WTC11 (cell line): Measurements from ENCODE around the gene PPP1R14B.

Experiments used
- CREM ChIP-seq: sonication (generic); formaldehyde crosslinking; IDR thresholded peaks from 2 replicates; pipeline ENCODE4 v1.8.1; 2022; ENCODE audit warnings: mild to moderate bottlenecking, missing genetic modification reagents, moderate library complexity
- ESRRA ChIP-seq: sonication (generic); formaldehyde crosslinking; IDR thresholded peaks from 2 replicates; pipeline ENCODE4 v1.8.1; 2022; ENCODE audit warnings: mild to moderate bottlenecking, missing genetic modification reagents, borderline replicate concordance
- FOXJ3 ChIP-seq: sonication (generic); formaldehyde crosslinking; IDR thresholded peaks from 2 replicates; pipeline ENCODE4 v1.9.0; 2021; ENCODE audit warnings: missing genetic modification reagents, mild to moderate bottlenecking, borderline replicate concordance
- GTF2I ChIP-seq: fragments of 250-450 bp; sonication (Bioruptor Pico); conservative IDR thresholded peaks from 2 replicates; pipeline ENCODE4 v1.4.0; 2021; ENCODE audit warnings: mild to moderate bottlenecking
- JUN ChIP-seq: sonication (generic); formaldehyde crosslinking; IDR thresholded peaks from 2 replicates; pipeline ENCODE4 v1.8.0; 2023; ENCODE audit warnings: mild to moderate bottlenecking, missing genetic modification reagents
- KAT7 ChIP-seq: sonication (generic); formaldehyde crosslinking; IDR thresholded peaks from 2 replicates; pipeline ENCODE4 v1.8.1; 2023; ENCODE audit warnings: missing genetic modification reagents, mild to moderate bottlenecking, borderline replicate concordance
- ZNF121 ChIP-seq: sonication (generic); formaldehyde crosslinking; IDR thresholded peaks from 2 replicates; pipeline ENCODE4 v1.8.0; 2023; ENCODE audit warnings: missing genetic modification reagents
- ZNF219 ChIP-seq: sonication (generic); formaldehyde crosslinking; IDR thresholded peaks from 2 replicates; pipeline ENCODE4 v1.8.0; 2023; ENCODE audit warnings: missing genetic modification reagents, mild to moderate bottlenecking, borderline replicate concordance
- TF ChIP-seq, protein P1 (sequence below): sonication (generic); formaldehyde crosslinking; IDR thresholded peaks from 2 replicates; pipeline ENCODE4 v1.8.1; 2023; ENCODE audit warnings: mild to moderate bottlenecking, missing genetic modification reagents, moderate library complexity
- TF ChIP-seq, protein P2 (sequence below): fragments of 200-600 bp; IDR thresholded peaks from 2 replicates; pipeline ENCODE4 v1.8.0; 2022; ENCODE audit warnings: antibody characterized with exemption
- TF ChIP-seq, protein P3 (sequence below): sonication (generic); formaldehyde crosslinking; conservative IDR thresholded peaks from 2 replicates; pipeline ENCODE4 v1.8.1; 2022; ENCODE audit warnings: mild to moderate bottlenecking, missing genetic modification reagents
- TF ChIP-seq, protein P4 (sequence below): sonication (generic); formaldehyde crosslinking; IDR thresholded peaks from 2 replicates; pipeline ENCODE4 v1.8.1; 2022; ENCODE audit warnings: low read depth, mild to moderate bottlenecking, moderate library complexity, missing genetic modification reagents, borderline replicate concordance
- TF ChIP-seq, protein P5 (sequence below): sonication (generic); formaldehyde crosslinking; IDR thresholded peaks from 2 replicates; pipeline ENCODE4 v1.8.1; 2023; ENCODE audit warnings: mild to moderate bottlenecking, missing genetic modification reagents, moderate library complexity

DNA sequence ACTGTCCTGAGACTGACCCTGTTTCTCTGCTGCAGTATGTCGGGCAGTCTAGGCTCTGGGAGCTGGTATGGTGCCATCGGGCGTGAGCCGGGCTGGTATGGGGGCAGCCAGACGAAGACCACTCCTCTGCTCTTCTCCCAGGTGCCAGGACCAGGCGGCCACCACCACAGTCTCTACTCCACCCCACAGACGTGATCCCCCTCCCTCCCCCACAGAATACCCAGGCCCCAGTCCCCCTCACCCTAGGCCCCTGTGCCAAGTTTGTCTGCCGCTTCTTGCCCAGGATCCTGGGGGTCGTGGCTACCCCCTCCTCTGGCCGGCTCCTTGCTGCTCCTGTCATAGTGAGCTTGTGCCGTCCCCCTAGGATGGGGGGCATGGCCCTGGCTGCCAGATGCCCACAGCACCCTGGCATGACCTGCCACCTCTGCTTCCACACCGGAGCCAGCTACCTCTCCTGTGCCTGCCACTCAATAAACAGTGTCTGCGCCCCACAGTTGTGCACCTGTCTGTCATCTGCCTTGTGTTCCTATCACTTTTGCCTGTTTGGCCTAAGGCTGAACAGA, 42.3 kb upstream of the PPP1R14B start:
- no peak for TF ChIP-seq JUN (CRISPR knock-in tag)
- TF ChIP-seq, protein P1, sequence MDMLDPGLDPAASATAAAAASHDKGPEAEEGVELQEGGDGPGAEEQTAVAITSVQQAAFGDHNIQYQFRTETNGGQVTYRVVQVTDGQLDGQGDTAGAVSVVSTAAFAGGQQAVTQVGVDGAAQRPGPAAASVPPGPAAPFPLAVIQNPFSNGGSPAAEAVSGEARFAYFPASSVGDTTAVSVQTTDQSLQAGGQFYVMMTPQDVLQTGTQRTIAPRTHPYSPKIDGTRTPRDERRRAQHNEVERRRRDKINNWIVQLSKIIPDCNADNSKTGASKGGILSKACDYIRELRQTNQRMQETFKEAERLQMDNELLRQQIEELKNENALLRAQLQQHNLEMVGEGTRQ (CRISPR knock-in tag) = no peak
- no peak for TF ChIP-seq ZNF219 (CRISPR knock-in tag)
- TF ChIP-seq GTF2I (CRISPR knock-in tag) = no peak
- TF ChIP-seq, protein P2, sequence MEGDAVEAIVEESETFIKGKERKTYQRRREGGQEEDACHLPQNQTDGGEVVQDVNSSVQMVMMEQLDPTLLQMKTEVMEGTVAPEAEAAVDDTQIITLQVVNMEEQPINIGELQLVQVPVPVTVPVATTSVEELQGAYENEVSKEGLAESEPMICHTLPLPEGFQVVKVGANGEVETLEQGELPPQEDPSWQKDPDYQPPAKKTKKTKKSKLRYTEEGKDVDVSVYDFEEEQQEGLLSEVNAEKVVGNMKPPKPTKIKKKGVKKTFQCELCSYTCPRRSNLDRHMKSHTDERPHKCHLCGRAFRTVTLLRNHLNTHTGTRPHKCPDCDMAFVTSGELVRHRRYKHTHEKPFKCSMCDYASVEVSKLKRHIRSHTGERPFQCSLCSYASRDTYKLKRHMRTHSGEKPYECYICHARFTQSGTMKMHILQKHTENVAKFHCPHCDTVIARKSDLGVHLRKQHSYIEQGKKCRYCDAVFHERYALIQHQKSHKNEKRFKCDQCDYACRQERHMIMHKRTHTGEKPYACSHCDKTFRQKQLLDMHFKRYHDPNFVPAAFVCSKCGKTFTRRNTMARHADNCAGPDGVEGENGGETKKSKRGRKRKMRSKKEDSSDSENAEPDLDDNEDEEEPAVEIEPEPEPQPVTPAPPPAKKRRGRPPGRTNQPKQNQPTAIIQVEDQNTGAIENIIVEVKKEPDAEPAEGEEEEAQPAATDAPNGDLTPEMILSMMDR = no peak
- TF ChIP-seq ZNF121 (CRISPR knock-in tag) = no peak
- TF ChIP-seq, protein P3, sequence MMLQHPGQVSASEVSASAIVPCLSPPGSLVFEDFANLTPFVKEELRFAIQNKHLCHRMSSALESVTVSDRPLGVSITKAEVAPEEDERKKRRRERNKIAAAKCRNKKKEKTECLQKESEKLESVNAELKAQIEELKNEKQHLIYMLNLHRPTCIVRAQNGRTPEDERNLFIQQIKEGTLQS = no peak
- TF ChIP-seq, protein P4, sequence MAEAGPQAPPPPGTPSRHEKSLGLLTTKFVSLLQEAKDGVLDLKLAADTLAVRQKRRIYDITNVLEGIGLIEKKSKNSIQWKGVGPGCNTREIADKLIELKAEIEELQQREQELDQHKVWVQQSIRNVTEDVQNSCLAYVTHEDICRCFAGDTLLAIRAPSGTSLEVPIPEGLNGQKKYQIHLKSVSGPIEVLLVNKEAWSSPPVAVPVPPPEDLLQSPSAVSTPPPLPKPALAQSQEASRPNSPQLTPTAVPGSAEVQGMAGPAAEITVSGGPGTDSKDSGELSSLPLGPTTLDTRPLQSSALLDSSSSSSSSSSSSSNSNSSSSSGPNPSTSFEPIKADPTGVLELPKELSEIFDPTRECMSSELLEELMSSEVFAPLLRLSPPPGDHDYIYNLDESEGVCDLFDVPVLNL (CRISPR knock-in tag) = no peak
- TF ChIP-seq KAT7 = no peak
- TF ChIP-seq, protein P5, sequence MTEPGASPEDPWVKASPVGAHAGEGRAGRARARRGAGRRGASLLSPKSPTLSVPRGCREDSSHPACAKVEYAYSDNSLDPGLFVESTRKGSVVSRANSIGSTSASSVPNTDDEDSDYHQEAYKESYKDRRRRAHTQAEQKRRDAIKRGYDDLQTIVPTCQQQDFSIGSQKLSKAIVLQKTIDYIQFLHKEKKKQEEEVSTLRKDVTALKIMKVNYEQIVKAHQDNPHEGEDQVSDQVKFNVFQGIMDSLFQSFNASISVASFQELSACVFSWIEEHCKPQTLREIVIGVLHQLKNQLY (CRISPR knock-in tag) = no peak
- TF ChIP-seq CREM (CRISPR knock-in tag) = no peak
- TF ChIP-seq ESRRA (CRISPR knock-in tag) = no peak
- TF ChIP-seq FOXJ3 = no peak
